Activated CD8-positive, alpha-beta T cell treated with anti-CD3 and anti-CD28 coated beads for 36 hours (primary cell): ENCODE results near the gene NRXN3. TPM values are rescaled to one million over a fixed set of nuclear protein-coding genes. Genes with fewer than 3 reads are reported as not detected.

Experiments used
- ATAC-seq: fragments of 200-7000 bp; cut with Tn5 transposase; one replicate; pipeline ENCODE4 v1.10.0; 2021; ENCODE audit warnings: mild to moderate bottlenecking, moderate library complexity
- CTCF ChIA-PET: fragments of 350-600 bp; sonication (Branson Sonifier 250); formaldehyde crosslinking; loops from one replicate; lab custom pipeline; 2021; ENCODE audit warnings: antibody characterized with exemption; lab: Charles Lee
- POLR2A ChIA-PET: fragments of 350-600 bp; sonication (Branson Sonifier 250); formaldehyde crosslinking; loops from one replicate; lab custom pipeline; 2021; ENCODE audit warnings: antibody characterized with exemption; lab: Charles Lee
- DNase-seq: peaks from one replicate; pipeline ENCODE4 v3.0.0-alpha.2; 2020
- H3K27ac Mint-ChIP-seq: one replicate; pipeline ENCODE4 v1.8.0; 2021; ENCODE audit warnings: mild to moderate bottlenecking, mixed read lengths
- H3K27me3 Mint-ChIP-seq: one replicate; pipeline ENCODE4 v1.8.0; 2021; ENCODE audit warnings: mixed read lengths
- H3K36me3 Mint-ChIP-seq: one replicate; pipeline ENCODE4 v1.8.0; 2021; ENCODE audit warnings: low read depth, mixed read lengths
- H3K4me1 Mint-ChIP-seq: one replicate; pipeline ENCODE4 v1.8.0; 2021; ENCODE audit warnings: low read depth, mixed read lengths
- H3K4me3 Mint-ChIP-seq: one replicate; pipeline ENCODE4 v1.8.0; 2021; ENCODE audit warnings: mild to moderate bottlenecking, moderate library complexity, mixed read lengths
- H3K9me3 Mint-ChIP-seq: one replicate; pipeline ENCODE4 v1.8.0; 2021; ENCODE audit warnings: mixed read lengths
- CTCF ChIP-seq: fragments of 200-600 bp; IDR thresholded peaks from one replicate; pipeline ENCODE4 v1.8.0; 2022; ENCODE audit warnings: antibody characterized with exemption, mild to moderate bottlenecking
- intact Hi-C: fragments of 100-400 bp; cut with micrococcal nuclease; formaldehyde crosslinking; loops from one replicate; pipeline ENCODE4 v1.10.0; 2022
- total RNA-seq, 2 experiments: library from RNA; stranded (reverse); gene quantifications; one replicate each; pipeline ENCODE4 v1.2.3, GENCODE V29; 2021

Gene NRXN3
- total RNA-seq, 2 experiments from 2014 or later = not detected

DNA sequence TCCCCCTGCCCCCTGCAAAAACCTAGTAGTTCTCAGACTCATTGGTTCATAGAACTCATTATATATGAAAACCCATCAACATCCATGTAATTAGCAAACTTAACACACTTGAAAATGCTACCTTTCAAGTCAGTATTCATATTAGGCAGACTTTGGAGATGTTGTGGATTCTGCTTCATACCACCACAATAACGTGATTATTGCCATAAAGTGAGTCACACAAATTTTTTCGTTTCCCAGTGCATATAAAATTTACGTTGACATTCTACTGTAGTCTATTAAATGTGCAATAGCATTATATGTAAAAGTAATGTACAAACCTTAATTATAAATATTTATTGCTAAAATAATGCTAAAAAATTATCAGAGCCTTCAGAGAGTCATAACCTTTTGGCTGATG lies 1387.1 kb downstream of the NRXN3 start:
- no peak for TF ChIP-seq CTCF
- ChIA-PET POLR2A (no interaction called here), CTCF (no interaction called here)
- Mint-ChIP-seq H3K27me3 (no peaks in the 10 kb centered on the region), H3K27ac (no peak overlapping the region), H3K9me3 (peaks cover 2% of the 10 kb centered on the region), H3K4me3 (no peak overlapping the region), H3K36me3 (no peaks in the 10 kb centered on the region), H3K4me1 (no peaks in the 10 kb centered on the region)
- intact Hi-C loops = no loop called here
- DNase-seq = no peak
- no peak for ATAC-seq

DNA sequence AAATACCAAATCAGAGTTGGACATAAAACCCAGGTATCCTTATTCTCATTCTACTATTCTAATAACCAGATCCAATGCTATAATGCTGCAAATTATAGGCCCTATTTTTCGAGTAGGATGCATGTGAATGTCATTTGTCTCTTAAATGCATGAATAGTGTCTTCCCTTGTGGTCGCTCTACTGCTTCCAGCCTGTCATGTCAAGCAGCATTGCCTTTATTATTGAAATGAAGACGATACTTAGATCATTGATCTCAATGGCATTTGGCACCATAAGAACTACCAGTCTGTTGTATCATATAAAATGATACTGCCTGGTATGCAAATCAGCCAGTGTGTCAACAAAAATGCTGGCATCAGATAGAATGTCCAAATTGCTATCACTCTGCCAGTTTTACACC lies 1392.0 kb downstream of the NRXN3 start:
- DNase-seq = no peak
- no peak for ATAC-seq
- H3K9me3 Mint-ChIP-seq = no peaks in the 10 kb centered on the region
- no peak overlapping the region for H3K4me3 Mint-ChIP-seq
- no peak overlapping the region for H3K27ac Mint-ChIP-seq
- H3K4me1 Mint-ChIP-seq = no peaks in the 10 kb centered on the region
- intact Hi-C loops = no loop called here
- H3K36me3 Mint-ChIP-seq = no peaks in the 10 kb centered on the region
- TF ChIP-seq CTCF = no peak
- no peaks in the 10 kb centered on the region for H3K27me3 Mint-ChIP-seq
- CTCF ChIA-PET = no interaction called here
- POLR2A ChIA-PET = no interaction called here

GRCh38 chr14:79564371-79564770 lies 1394.2 kb downstream of the NRXN3 start:
- CTCF ChIA-PET = interaction anchor here (1.0 kb wide), 1 partner anchor 20 kb away, joined by 3 read pairs; no protein-coding TSS in a partner anchor
- no peaks in the 10 kb centered on the region for H3K4me1 Mint-ChIP-seq
- no peaks in the 10 kb centered on the region for H3K36me3 Mint-ChIP-seq
- no peak for DNase-seq
- no peak overlapping the region for H3K27ac Mint-ChIP-seq
- TF ChIP-seq CTCF = no peak
- no peaks in the 10 kb centered on the region for H3K27me3 Mint-ChIP-seq
- ATAC-seq = no peak
- no peaks in the 10 kb centered on the region for H3K9me3 Mint-ChIP-seq
- intact Hi-C loops = no loop called here
- no peak overlapping the region for H3K4me3 Mint-ChIP-seq
- POLR2A ChIA-PET = no interaction called here

DNA sequence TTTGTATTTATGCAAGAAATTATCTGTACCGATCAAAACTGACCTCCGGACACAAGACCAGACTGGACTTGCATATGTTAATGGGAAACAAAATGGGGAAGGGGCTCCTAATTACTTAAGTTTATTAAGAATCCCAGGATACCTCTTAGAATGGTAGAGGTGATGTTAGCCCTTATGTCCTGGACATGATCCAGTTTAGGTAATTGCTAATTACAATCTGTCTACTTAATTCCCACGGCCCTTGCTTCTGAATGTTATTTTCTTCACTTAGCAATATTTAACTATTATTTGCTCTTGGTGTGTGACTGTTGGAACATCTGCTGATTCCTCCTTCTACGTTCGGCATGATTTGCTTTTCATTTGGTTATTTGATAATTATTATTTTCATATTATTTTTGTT lies 1397.1 kb downstream of the NRXN3 start:
- H3K27me3 Mint-ChIP-seq = no peaks in the 10 kb centered on the region
- ATAC-seq (no peak), DNase-seq (no peak)
- no peak overlapping the region for H3K4me3 Mint-ChIP-seq
- H3K4me1 Mint-ChIP-seq = no peaks in the 10 kb centered on the region
- ChIA-PET CTCF (no interaction called here), POLR2A (no interaction called here)
- intact Hi-C loops = no loop called here
- H3K36me3 Mint-ChIP-seq = no peaks in the 10 kb centered on the region
- no peak overlapping the region for H3K27ac Mint-ChIP-seq
- no peaks in the 10 kb centered on the region for H3K9me3 Mint-ChIP-seq
- no peak for TF ChIP-seq CTCF

DNA sequence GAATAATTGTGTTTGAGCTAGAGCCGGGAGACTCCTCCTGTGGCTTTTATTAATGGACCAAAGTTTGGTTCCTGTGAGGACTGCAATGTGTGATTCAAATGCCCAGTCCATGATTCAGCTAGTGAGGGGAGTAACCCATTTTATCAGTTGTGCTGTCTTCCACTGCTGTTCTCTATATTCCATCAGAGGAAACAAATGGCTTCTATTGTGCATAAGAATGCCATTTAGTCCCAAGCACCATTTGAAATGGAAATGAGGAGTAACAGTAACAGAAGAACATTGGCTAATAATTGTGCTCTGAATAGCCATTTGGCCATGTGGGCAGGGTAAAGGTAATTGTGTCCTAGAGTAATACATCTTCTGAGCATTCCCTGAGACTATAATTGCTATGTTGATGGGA lies 1398.4 kb downstream of the NRXN3 start:
- H3K4me3 Mint-ChIP-seq = no peak overlapping the region
- ATAC-seq (no peak), DNase-seq (no peak)
- POLR2A ChIA-PET = no interaction called here
- no peaks in the 10 kb centered on the region for H3K27me3 Mint-ChIP-seq
- H3K27ac Mint-ChIP-seq = no peak overlapping the region
- H3K4me1 Mint-ChIP-seq = no peaks in the 10 kb centered on the region
- intact Hi-C loops = no loop called here
- no peak for TF ChIP-seq CTCF
- H3K9me3 Mint-ChIP-seq = no peaks in the 10 kb centered on the region
- no peaks in the 10 kb centered on the region for H3K36me3 Mint-ChIP-seq
- CTCF ChIA-PET = no interaction called here
